Left kidney (tissue), 1 donor: ENCODE data around the gene JAM2. TPM values are rescaled to one million over a fixed set of nuclear protein-coding genes. Genes with fewer than 3 reads are reported as not detected.

ENCODE experiments used
- polyA plus RNA-seq: library from polyadenylated mRNA; unstranded; fragments of 120-200 nt; gene quantifications from one replicate; pipeline ENCODE4 v1.2.1, GENCODE V29; 2013; ENCODE audit not compliant: insufficient read length

JAM2 gene
- polyA plus RNA-seq, 1 donor, result 14.1 TPM

Other genes with a start within 250 kb of the JAM2 start
- gene MRPL39, start 31.8 kb upstream of the JAM2 start, polyA plus RNA-seq, result 40.6 TPM
- 231 TPM for gene ATP5PF, start 95.6 kb downstream of the JAM2 start, polyA plus RNA-seq
- 51.0 TPM for gene GABPA, start 95.7 kb downstream of the JAM2 start, polyA plus RNA-seq